ENCODE data around the gene AP1S3.

Gene AP1S3

DNA sequence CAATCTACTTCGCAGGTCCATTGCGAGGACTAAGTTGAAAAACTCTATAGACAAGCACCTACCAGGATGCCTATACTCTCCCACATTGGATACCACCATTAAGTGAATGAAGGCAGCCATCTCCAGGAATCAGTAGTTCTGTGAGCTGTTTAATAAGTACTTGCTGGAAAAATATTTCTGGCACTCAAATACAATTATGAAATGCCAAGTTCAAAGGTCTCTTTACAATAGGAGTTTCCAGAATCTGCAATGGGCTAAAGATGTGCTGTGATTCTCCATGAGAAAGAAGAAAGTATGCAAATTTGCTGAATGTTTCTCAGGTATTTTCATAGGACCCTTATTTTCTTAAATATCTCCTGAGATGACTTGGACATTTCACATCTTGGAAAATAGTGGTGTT is 103.0 kb downstream of the AP1S3 start (continued):
- TF ChIP-seq, protein P1, sequence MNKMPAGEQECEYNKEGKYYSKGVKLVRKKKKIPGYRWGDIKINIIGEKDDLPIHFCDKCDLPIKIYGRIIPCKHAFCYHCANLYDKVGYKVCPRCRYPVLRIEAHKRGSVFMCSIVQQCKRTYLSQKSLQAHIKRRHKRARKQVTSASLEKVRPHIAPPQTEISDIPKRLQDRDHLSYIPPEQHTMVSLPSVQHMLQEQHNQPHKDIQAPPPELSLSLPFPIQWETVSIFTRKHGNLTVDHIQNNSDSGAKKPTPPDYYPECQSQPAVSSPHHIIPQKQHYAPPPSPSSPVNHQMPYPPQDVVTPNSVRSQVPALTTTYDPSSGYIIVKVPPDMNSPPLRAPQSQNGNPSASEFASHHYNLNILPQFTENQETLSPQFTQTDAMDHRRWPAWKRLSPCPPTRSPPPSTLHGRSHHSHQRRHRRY (tag by site-specific recombination; IDR thresholded peaks at IDR 0.05): no peak
- TF ChIP-seq ZNF2 (tag by site-specific recombination; IDR thresholded peaks at IDR 0.05) (no peak), ZNF433 (tag by site-specific recombination; IDR thresholded peaks at IDR 0.05; ENCODE audit: low read depth) (no peak), TRIM28 (IDR thresholded peaks at IDR 0.05; ENCODE audit: borderline replicate concordance, low read length) (no peak), ZFHX2 (tag by site-specific recombination; conservative IDR thresholded peaks at IDR 0.05) (no peak), ZFP69B (tag by site-specific recombination; IDR thresholded peaks at IDR 0.05) (no peak), ZNF354C (tag by site-specific recombination; IDR thresholded peaks at IDR 0.05; ENCODE audit: borderline replicate concordance, low read depth) (no peak), ZBTB7A (tag by site-specific recombination; IDR thresholded peaks at IDR 0.05; ENCODE audit: low read depth) (no peak)
- TF ChIP-seq, protein P2, sequence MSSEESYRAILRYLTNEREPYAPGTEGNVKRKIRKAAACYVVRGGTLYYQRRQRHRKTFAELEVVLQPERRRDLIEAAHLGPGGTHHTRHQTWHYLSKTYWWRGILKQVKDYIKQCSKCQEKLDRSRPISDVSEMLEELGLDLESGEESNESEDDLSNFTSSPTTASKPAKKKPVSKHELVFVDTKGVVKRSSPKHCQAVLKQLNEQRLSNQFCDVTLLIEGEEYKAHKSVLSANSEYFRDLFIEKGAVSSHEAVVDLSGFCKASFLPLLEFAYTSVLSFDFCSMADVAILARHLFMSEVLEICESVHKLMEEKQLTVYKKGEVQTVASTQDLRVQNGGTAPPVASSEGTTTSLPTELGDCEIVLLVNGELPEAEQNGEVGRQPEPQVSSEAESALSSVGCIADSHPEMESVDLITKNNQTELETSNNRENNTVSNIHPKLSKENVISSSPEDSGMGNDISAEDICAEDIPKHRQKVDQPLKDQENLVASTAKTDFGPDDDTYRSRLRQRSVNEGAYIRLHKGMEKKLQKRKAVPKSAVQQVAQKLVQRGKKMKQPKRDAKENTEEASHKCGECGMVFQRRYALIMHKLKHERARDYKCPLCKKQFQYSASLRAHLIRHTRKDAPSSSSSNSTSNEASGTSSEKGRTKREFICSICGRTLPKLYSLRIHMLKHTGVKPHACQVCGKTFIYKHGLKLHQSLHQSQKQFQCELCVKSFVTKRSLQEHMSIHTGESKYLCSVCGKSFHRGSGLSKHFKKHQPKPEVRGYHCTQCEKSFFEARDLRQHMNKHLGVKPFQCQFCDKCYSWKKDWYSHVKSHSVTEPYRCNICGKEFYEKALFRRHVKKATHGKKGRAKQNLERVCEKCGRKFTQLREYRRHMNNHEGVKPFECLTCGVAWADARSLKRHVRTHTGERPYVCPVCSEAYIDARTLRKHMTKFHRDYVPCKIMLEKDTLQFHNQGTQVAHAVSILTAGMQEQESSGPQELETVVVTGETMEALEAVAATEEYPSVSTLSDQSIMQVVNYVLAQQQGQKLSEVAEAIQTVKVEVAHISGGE (tag by site-specific recombination; conservative IDR thresholded peaks at IDR 0.05; ENCODE audit: low read depth): no peak
- TF ChIP-seq, protein P3, sequence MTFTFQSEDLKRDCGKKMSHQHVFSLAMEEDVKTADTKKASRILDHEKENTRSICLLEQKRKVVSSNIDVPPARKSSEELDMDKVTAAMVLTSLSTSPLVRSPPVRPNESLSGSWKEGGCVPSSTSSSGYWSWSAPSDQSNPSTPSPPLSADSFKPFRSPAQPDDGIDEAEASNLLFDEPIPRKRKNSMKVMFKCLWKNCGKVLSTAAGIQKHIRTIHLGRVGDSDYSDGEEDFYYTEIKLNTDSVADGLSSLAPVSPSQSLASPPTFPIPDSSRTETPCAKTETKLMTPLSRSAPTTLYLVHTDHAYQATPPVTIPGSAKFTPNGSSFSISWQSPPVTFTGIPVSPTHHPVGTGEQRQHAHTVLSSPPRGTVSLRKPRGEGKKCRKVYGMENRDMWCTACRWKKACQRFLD (tag by site-specific recombination; IDR thresholded peaks at IDR 0.05): no peak

DNA sequence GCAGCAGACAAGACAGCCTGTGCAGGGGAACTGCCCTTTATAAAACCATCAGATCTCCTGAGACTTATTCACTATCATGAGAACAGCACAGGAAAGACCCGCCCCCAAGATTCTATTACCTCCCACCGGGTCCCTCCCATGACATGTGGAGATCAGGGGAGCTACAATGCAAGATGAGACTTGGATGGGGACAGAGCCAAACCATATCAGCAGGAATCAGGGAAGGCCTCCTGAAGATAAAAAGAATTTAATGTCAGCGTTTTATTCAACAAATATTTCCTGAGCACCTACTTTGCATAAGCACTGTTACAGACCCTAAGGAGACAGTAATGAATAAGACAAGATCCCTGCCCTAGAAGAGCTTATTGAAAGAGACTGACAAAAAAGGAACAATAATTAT is 105.0 kb downstream of the AP1S3 start:
- Histone ChIP-seq H3K4me1 (ENCODE audit: control insufficient read depth, insufficient read depth, low read length) (no peaks in the 10 kb centered on the region), H3K4me3 (ENCODE audit: low read depth, low read length) (no peak overlapping the region), H3K9me3 (ENCODE audit: control insufficient read depth, insufficient read depth, low read depth, low read length) (no peaks in the 10 kb centered on the region), H3K36me3 (ENCODE audit: control insufficient read depth in 2 of 2, insufficient read depth in 1 of 2, low read length in 2 of 2) (no peaks in the 10 kb centered on the region), H3K27ac (ENCODE audit: extremely low read depth, low read depth, low read length) (no peak overlapping the region)
- ChIA-PET CTCF (interaction anchor here (0.6 to 0.9 kb wide), 2 partner anchors 40 to 93 kb away, joined by 3 read pairs; no protein-coding TSS in a partner anchor), POLR2A (no interaction called here)
- TF ChIP-seq RBAK (tag by site-specific recombination; IDR thresholded peaks at IDR 0.05): no peak
- TF ChIP-seq ZNF677 (tag by site-specific recombination; IDR thresholded peaks at IDR 0.05): no peak
- TF ChIP-seq, protein P4, sequence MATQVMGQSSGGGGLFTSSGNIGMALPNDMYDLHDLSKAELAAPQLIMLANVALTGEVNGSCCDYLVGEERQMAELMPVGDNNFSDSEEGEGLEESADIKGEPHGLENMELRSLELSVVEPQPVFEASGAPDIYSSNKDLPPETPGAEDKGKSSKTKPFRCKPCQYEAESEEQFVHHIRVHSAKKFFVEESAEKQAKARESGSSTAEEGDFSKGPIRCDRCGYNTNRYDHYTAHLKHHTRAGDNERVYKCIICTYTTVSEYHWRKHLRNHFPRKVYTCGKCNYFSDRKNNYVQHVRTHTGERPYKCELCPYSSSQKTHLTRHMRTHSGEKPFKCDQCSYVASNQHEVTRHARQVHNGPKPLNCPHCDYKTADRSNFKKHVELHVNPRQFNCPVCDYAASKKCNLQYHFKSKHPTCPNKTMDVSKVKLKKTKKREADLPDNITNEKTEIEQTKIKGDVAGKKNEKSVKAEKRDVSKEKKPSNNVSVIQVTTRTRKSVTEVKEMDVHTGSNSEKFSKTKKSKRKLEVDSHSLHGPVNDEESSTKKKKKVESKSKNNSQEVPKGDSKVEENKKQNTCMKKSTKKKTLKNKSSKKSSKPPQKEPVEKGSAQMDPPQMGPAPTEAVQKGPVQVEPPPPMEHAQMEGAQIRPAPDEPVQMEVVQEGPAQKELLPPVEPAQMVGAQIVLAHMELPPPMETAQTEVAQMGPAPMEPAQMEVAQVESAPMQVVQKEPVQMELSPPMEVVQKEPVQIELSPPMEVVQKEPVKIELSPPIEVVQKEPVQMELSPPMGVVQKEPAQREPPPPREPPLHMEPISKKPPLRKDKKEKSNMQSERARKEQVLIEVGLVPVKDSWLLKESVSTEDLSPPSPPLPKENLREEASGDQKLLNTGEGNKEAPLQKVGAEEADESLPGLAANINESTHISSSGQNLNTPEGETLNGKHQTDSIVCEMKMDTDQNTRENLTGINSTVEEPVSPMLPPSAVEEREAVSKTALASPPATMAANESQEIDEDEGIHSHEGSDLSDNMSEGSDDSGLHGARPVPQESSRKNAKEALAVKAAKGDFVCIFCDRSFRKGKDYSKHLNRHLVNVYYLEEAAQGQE (tag by site-specific recombination; IDR thresholded peaks at IDR 0.05): no peak
- no peak for TF ChIP-seq ZNF670 (tag by site-specific recombination; IDR thresholded peaks at IDR 0.05; ENCODE audit: low read depth)
- TF ChIP-seq HOXC10 (CRISPR knock-in tag; IDR thresholded peaks at IDR 0.05): no peak
- TF ChIP-seq SETDB1 (IDR thresholded peaks at IDR 0.05; ENCODE audit: insufficient read length, low read length): no peak
- TF ChIP-seq ZFHX2 (tag by site-specific recombination; conservative IDR thresholded peaks at IDR 0.05): no peak
- no peak for TF ChIP-seq ZNF292 (tag by site-specific recombination; IDR thresholded peaks at IDR 0.05; ENCODE audit: borderline replicate concordance, low read depth)
- no peak for TF ChIP-seq ZNF175 (tag by site-specific recombination; IDR thresholded peaks at IDR 0.05)
- no peak for TF ChIP-seq ZBTB7A (tag by site-specific recombination; IDR thresholded peaks at IDR 0.05; ENCODE audit: low read depth)
- TF ChIP-seq, protein P5, sequence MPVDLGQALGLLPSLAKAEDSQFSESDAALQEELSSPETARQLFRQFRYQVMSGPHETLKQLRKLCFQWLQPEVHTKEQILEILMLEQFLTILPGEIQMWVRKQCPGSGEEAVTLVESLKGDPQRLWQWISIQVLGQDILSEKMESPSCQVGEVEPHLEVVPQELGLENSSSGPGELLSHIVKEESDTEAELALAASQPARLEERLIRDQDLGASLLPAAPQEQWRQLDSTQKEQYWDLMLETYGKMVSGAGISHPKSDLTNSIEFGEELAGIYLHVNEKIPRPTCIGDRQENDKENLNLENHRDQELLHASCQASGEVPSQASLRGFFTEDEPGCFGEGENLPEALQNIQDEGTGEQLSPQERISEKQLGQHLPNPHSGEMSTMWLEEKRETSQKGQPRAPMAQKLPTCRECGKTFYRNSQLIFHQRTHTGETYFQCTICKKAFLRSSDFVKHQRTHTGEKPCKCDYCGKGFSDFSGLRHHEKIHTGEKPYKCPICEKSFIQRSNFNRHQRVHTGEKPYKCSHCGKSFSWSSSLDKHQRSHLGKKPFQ (tag by site-specific recombination; IDR thresholded peaks at IDR 0.05): no peak

All from HEK293 (cell line).